ENCODE data around the gene WHRN.

DNA sequence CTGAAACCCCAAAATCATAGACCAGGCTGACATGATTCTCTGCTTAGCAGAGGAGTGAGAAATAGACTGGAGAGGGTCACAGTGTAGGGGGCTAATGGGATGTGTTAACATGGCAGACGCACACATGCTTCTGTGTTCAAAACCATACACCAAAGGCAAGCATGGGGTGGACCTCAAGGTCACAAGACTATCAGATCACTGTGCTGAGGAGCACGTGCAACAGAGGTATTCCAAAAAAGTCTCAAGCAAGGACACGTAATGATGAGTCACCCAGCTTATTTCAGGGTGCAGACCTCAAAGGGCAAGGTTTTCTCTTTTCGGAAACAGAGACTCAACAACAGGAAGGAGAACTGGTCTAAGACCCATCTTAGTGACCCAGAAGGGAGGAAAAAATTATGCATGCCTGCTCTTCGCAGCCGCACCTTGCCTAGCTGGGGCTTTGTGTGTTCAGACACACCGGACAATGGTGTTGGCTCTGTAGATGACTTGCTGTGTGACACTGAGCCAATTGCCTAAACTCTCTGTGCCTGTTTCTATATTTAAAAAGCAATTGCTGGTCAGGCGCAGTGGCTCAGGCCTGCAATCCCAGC is 20.3 kb downstream of the WHRN start:
- no peak for TF ChIP-seq REST (IDR thresholded peaks at IDR 0.05; ENCODE audit: unreplicated experiment)
- TF ChIP-seq POLR2AphosphoS5 (IDR thresholded peaks at IDR 0.05; ENCODE audit: low read depth), result no peak
- no peak for TF ChIP-seq EZH2phosphoT487 (IDR thresholded peaks at IDR 0.05; ENCODE audit: unreplicated experiment)

Data from GM23338 (cell line).